SH-SY5Y (cell line): ENCODE results near the gene PANX2.

Experiments used
- GATA2 ChIP-seq: IDR thresholded peaks from 2 replicates; pipeline ENCODE4 v1.6.1; 2011; ENCODE audit warnings: mild to moderate bottlenecking, low read depth, low read length
- GATA3 ChIP-seq: IDR thresholded peaks from 2 replicates; pipeline ENCODE4 v1.6.1; 2011; ENCODE audit warnings: low read depth, mild to moderate bottlenecking, low read length, moderate library complexity

DNA sequence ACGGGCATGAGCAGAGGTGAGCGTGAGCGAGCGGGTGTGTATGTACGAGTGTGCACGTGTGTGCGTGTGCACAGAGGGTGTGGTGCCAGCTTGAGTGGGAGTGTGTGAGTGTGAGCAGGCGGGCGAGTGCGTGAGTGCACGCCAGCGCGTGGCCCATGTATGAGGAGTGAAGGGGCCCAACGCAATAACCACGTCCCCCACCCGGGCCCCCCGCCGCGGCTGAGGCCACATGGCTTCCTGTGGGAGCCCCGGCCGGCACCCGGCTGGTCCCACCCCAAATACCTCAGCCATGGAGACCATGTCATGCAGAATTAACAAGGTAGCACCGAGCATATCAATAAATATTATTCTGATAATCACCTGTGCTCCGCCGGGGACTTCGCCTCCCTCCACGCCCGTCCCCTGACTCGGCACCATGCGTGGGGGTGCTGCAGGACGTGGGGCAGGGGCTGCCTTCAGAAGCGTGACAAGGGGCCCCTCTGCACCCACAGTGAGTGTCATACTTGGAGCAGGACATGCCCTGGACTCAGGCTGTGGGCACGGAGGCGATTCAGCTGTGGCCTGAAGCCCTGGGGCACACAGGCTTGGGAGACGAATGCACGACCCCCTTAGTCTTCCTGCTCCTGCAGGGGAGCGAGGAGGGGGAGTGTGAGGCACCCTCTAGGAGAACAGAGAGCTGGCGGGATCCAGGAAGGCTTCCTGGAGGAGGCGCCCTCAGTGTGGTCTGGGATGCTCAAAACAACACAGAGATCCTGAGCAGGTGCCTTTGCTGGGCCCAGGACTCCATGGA is 9.6 kb downstream of the PANX2 start:
- no peak for TF ChIP-seq GATA2
- no peak for TF ChIP-seq GATA3
